ENCODE results near the gene PIR.

DNA sequence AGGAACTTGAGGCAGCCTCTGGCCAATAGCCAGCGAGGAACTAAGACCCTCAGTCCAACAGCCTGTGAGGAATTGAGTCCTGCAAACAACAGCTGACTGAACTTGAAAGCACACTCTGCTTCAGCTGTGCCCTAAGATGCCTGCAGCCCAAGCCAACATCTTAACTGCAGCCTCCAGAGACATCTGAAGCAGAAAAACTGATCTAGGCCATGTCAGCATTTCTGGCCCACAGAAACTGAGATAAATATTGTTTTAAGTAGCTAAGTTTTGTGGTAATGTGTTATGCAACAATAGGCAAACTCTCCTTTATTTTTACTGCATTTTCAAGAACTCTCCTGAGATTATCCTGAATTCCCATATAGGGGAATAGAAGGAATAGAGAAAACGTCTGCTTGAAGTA, 133.4 kb downstream of the PIR start:
- TF ChIP-seq, protein P1, sequence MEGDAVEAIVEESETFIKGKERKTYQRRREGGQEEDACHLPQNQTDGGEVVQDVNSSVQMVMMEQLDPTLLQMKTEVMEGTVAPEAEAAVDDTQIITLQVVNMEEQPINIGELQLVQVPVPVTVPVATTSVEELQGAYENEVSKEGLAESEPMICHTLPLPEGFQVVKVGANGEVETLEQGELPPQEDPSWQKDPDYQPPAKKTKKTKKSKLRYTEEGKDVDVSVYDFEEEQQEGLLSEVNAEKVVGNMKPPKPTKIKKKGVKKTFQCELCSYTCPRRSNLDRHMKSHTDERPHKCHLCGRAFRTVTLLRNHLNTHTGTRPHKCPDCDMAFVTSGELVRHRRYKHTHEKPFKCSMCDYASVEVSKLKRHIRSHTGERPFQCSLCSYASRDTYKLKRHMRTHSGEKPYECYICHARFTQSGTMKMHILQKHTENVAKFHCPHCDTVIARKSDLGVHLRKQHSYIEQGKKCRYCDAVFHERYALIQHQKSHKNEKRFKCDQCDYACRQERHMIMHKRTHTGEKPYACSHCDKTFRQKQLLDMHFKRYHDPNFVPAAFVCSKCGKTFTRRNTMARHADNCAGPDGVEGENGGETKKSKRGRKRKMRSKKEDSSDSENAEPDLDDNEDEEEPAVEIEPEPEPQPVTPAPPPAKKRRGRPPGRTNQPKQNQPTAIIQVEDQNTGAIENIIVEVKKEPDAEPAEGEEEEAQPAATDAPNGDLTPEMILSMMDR (IDR thresholded peaks at IDR 0.05): no peak
- no peak for TF ChIP-seq POLR2AphosphoS5 (IDR thresholded peaks at IDR 0.05; ENCODE audit: low read depth, low read length)
- no peak for TF ChIP-seq REST (IDR thresholded peaks at IDR 0.05; ENCODE audit: insufficient read depth in 1 of 2, low read depth in 2 of 2, low read length in 1 of 2)
- no peak for TF ChIP-seq SIN3A (IDR thresholded peaks at IDR 0.05; ENCODE audit: borderline replicate concordance, insufficient read depth, low read depth, low read length)
- no peak for TF ChIP-seq TCF7L2 (IDR thresholded peaks at IDR 0.05; ENCODE audit: low read depth, low read length)

All from Panc1 (cell line).